NT2/D1 (cell line): ENCODE measurements around the gene KAZALD1.

Experiments
- DNase-seq: peaks from one replicate; pipeline ENCODE4 v3.0.0-alpha.2; 2011; ENCODE audit warnings: low read depth, low spot score
- H3K27me3 ChIP-seq: 2 replicates; pipeline ENCODE4 v1.6.0; 2011; ENCODE audit warnings: mild to moderate bottlenecking; ENCODE audit not compliant: insufficient read length, insufficient read depth
- H3K36me3 ChIP-seq: 2 replicates; pipeline ENCODE4 v1.6.1; 2011; ENCODE audit warnings: mild to moderate bottlenecking, low read length, mixed read lengths; ENCODE audit not compliant: insufficient read depth, insufficient read length
- H3K4me1 ChIP-seq: 2 replicates; pipeline ENCODE4 v1.5.1; 2011; ENCODE audit not compliant: insufficient read depth, insufficient read length
- H3K4me3 ChIP-seq: 2 replicates; pipeline ENCODE4 v1.5.1; 2011; ENCODE audit warnings: low read depth; ENCODE audit not compliant: insufficient read length
- H3K9ac ChIP-seq: 2 replicates; pipeline ENCODE4 v1.6.0; 2011; ENCODE audit warnings: low read depth; ENCODE audit not compliant: insufficient read length
- H3K9me3 ChIP-seq: 2 replicates; pipeline ENCODE4 v1.5.1; 2011; ENCODE audit warnings: mild to moderate bottlenecking, low read length; ENCODE audit not compliant: insufficient read depth
- SUZ12 ChIP-seq: IDR thresholded peaks from 2 replicates; pipeline ENCODE4 v1.6.1; 2011; ENCODE audit not compliant: insufficient read length, insufficient read depth; ENCODE audit errors: extremely low read depth
- YY1 ChIP-seq: IDR thresholded peaks from 2 replicates; pipeline ENCODE4 v1.6.1; 2011; ENCODE audit not compliant: insufficient read length, insufficient read depth
- ZNF274 ChIP-seq: IDR thresholded peaks from 2 replicates; pipeline ENCODE4 v1.6.1; 2011; ENCODE audit warnings: mild to moderate bottlenecking, low read depth, low read length

Gene KAZALD1

GRCh38 chr10:101022967-101023705 lies 38.7 kb upstream of the KAZALD1 start:
- Histone ChIP-seq H3K9me3 (no peaks in the 10 kb centered on the region), H3K36me3 (peaks cover 2% of the 10 kb centered on the region), H3K27me3 (peaks cover 11% of the 10 kb centered on the region), H3K4me3 (no peak overlapping the region), H3K4me1 (peaks cover 10% of the 10 kb centered on the region), H3K9ac (no peak overlapping the region)
- DNase-seq, result no peak
- TF ChIP-seq ZNF274 (no peak), YY1 (no peak), SUZ12 (no peak)

DNA sequence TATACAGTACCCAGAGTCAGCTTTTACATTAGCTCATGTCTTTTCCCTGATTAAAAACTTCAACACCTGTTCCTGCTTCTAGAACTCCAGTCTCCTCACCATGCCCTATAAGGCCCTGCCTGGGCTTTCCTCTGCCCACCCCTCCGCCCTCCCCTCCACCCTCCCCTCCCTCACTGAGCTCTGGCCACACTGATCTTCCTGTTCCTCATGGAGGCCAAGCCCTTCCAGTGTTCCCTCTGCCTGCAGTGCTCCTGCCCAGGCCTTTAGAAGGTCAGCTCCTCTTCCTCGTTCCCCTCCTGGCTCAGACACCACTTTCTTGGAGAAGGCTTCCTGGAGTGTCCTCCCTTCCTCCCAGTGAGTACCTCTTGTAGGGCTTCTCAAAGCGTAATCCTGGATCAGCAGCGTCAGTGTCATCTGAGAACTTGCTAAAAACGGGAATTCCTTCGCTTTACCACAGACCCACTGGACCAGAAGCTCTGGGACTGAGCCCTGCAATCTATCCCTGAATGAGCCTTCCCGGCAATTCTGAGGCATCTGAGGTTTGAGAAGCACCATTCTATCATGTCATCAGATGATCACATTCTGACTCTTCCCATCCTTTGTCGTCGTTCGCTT lies 34.6 kb upstream of the KAZALD1 start:
- Histone ChIP-seq H3K9me3 (no peaks in the 10 kb centered on the region), H3K4me1 (peaks cover 13% of the 10 kb centered on the region), H3K9ac (no peak overlapping the region), H3K27me3 (no peaks in the 10 kb centered on the region), H3K36me3 (peaks cover 2% of the 10 kb centered on the region), H3K4me3 (no peak overlapping the region)
- TF ChIP-seq SUZ12, result no peak
- no peak for TF ChIP-seq ZNF274
- TF ChIP-seq YY1, result no peak
- no peak for DNase-seq

- H3K9me3 ChIP-seq, result no peaks in the 10 kb centered on the region
- TF ChIP-seq SUZ12, result no peak
- no peak for TF ChIP-seq ZNF274
- TF ChIP-seq YY1, result no peak
- peaks cover 13% of the 10 kb centered on the region for H3K4me1 ChIP-seq
Measured at GRCh38 chr10:101028446-101029337, 33.1 kb upstream of the KAZALD1 start.

DNA sequence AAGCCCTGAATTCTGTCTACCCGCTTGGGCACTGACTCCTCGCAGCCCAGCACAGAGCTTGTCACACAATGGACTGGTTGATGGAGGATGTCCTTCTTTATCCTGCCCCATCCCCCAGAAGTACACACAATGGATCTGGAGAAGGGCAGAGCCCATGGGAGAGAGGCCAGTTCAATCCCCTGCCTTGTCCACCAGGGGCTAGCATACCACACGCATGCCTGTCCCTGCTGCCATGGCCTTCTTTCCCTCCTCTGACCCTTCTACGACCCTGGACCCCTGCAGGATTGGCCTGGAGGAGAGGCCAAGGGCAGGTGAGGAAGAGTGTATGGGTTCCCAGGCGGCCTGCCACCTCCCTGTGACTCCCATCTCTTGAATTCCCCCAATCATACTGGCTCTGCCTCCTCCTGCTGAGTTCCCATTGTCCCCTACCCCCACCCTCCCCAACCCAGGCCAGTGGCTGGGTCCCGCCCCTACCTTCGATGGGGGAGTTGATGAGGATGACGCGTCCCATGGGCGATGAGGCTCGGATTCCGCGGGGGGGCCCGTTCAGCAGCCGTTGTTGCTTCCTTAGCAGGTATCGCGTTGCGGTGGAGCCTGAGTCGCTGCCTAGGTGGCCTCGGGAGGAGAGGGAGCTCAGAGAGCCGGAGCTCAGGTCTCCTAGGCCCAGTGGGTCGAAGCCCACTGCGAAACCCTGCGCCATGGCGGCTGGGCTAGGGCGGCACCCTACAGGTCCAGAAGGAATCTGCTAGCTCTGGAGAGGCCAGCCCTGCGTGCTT lies 32.1 kb upstream of the KAZALD1 start:
- peaks cover 13% of the 10 kb centered on the region for H3K4me1 ChIP-seq
- H3K9me3 ChIP-seq, result no peaks in the 10 kb centered on the region
- no peak for DNase-seq
- peak overlapping the region; percentile 50 for H3K4me3 ChIP-seq
- TF ChIP-seq YY1, result no peak
- TF ChIP-seq SUZ12, result no peak
- no peak for TF ChIP-seq ZNF274
- peak overlapping the region; percentile 79 for H3K9ac ChIP-seq
- H3K27me3 ChIP-seq, result no peaks in the 10 kb centered on the region
- peaks cover 4% of the 10 kb centered on the region for H3K36me3 ChIP-seq

More at GRCh38 chr10:101028446-101029337, 33.1 kb upstream of the KAZALD1 start:
- Histone ChIP-seq H3K27me3 (no peaks in the 10 kb centered on the region), H3K4me3 (no peak overlapping the region), H3K36me3 (peaks cover 2% of the 10 kb centered on the region), H3K9ac (no peak overlapping the region)
- no peak for DNase-seq

GRCh38 chr10:101030496-101031127 lies 31.2 kb upstream of the KAZALD1 start:
- Histone ChIP-seq H3K9me3 (no peaks in the 10 kb centered on the region), H3K27me3 (no peaks in the 10 kb centered on the region), H3K4me3 (peak overlapping the region; percentile 62), H3K9ac (peak overlapping the region; percentile 79), H3K4me1 (peaks cover 13% of the 10 kb centered on the region), H3K36me3 (peaks cover 10% of the 10 kb centered on the region)
- no peak for TF ChIP-seq SUZ12
- no peak for TF ChIP-seq ZNF274
- no peak for TF ChIP-seq YY1
- DNase-seq, result no peak

- TF ChIP-seq ZNF274 (no peak), YY1 (no peak), SUZ12 (no peak)
- Histone ChIP-seq H3K4me3 (peak within 1 kb of the TSS; percentile 62), H3K9me3 (no peaks in the 10 kb centered on the region), H3K36me3 (peaks cover 16% of the 10 kb centered on the region), H3K4me1 (peaks cover 13% of the 10 kb centered on the region), H3K27me3 (no peaks in the 10 kb centered on the region), H3K9ac (peak within 1 kb of the TSS; percentile 79)
- DNase-seq, result no peak
Measured at GRCh38 chr10:101031128-101031795, 30.5 kb upstream of the KAZALD1 start, which contains the start of the genes PDZD7 and SFXN3. Gene PDZD7 (minus strand): TSS chr10:101031129. CDS start chr10:101030219, 910 bp downstream. Gene SFXN3 (plus strand): TSS chr10:101031234. CDS start chr10:101034695, 3,461 bp downstream.
